Neural cell (in vitro differentiated cells): ENCODE results near the gene YPEL2. TPM values are rescaled to one million over a fixed set of nuclear protein-coding genes. Genes with fewer than 3 reads are reported as not detected.

Experiments
- H2AFZ ChIP-seq: fragments of 200-600, 300-800 bp; sonication (generic), shearing (Covaris generic); 2 replicates; pipeline ENCODE4 v1.6.0; 2014; ENCODE audit warnings: low read depth, mild to moderate bottlenecking, antibody characterized with exemption, low read length, moderate library complexity
- H3F3A ChIP-seq: fragments of 200-600 bp; shearing (Covaris generic); 2 replicates; pipeline ENCODE4 v1.6.1; 2016; ENCODE audit warnings: mild to moderate bottlenecking, moderate library complexity, mixed read lengths, antibody characterized with exemption, low read length; ENCODE audit not compliant: insufficient read depth, poor library complexity, severe bottlenecking
- H3K27ac ChIP-seq: fragments of 200-600, 300-800 bp; sonication (generic), shearing (Covaris generic); 2 replicates; pipeline ENCODE4 v1.5.1; 2014; ENCODE audit warnings: mild to moderate bottlenecking, low read length, moderate library complexity
- H3K27me3 ChIP-seq: fragments of 300-800, 200-600 bp; sonication (generic), shearing (Covaris generic); 2 replicates; pipeline ENCODE4 v1.6.0; 2014; ENCODE audit warnings: mild to moderate bottlenecking, low read depth, low read length, moderate library complexity; ENCODE audit not compliant: insufficient read depth
- H3K36me3 ChIP-seq: fragments of 300-800, 200-600 bp; sonication (generic), shearing (Covaris generic); 2 replicates; pipeline ENCODE4 v1.5.1; 2014; ENCODE audit warnings: mild to moderate bottlenecking, antibody characterized with exemption, low read length, moderate library complexity; ENCODE audit not compliant: insufficient read depth
- H3K4me2 ChIP-seq: fragments of 300-800, 200-600 bp; sonication (generic), shearing (Covaris generic); 2 replicates; pipeline ENCODE4 v1.6.0; 2014; ENCODE audit warnings: mild to moderate bottlenecking, low read length
- H3K4me3 ChIP-seq: fragments of 300-800, 200-600 bp; sonication (generic), shearing (Covaris generic); 2 replicates; pipeline ENCODE4 v1.5.1; 2014; ENCODE audit warnings: mild to moderate bottlenecking, low read length, moderate library complexity
- H3K79me2 ChIP-seq: fragments of 200-600 bp; shearing (Covaris generic); replicated peaks from 2 replicates; pipeline ENCODE4 v1.6.0; 2014; ENCODE audit warnings: mild to moderate bottlenecking, low read length, moderate library complexity; ENCODE audit not compliant: insufficient read depth
- H3K9ac ChIP-seq: fragments of 300-800, 200-600 bp; sonication (generic), shearing (Covaris generic); 2 replicates; pipeline ENCODE4 v1.6.1; 2016; ENCODE audit warnings: mild to moderate bottlenecking, low read length, mixed read lengths
- H3K9me2 ChIP-seq: fragments of 200-600 bp; shearing (Covaris generic); 2 replicates; pipeline ENCODE4 v1.6.1; 2016; ENCODE audit warnings: mild to moderate bottlenecking, low read length, mixed read lengths; ENCODE audit not compliant: insufficient read depth
- H3K9me3 ChIP-seq: fragments of 200-600, 300-800 bp; sonication (generic), shearing (Covaris generic); 2 replicates; pipeline ENCODE4 v1.6.1; 2016; ENCODE audit warnings: mild to moderate bottlenecking, mixed run types, low read length, moderate library complexity, mixed read lengths
- H4K20me1 ChIP-seq: fragments of 200-600 bp; shearing (Covaris generic); 2 replicates; pipeline ENCODE4 v1.6.1; 2016; ENCODE audit warnings: mild to moderate bottlenecking, mixed run types; ENCODE audit not compliant: insufficient read depth
- EP300 ChIP-seq: fragments of 450-650 bp; conservative IDR thresholded peaks from 2 replicates; pipeline ENCODE4 v1.6.1; 2014; ENCODE audit warnings: antibody characterized with exemption, mild to moderate bottlenecking, moderate library complexity; ENCODE audit not compliant: poor library complexity, severe bottlenecking
- EZH2 ChIP-seq: fragments of 200-600, 300-800 bp; shearing (Covaris generic), sonication (generic); IDR thresholded peaks from 2 replicates; pipeline ENCODE4 v1.6.1; 2014; ENCODE audit warnings: antibody characterized with exemption, low read length, borderline replicate concordance, mild to moderate bottlenecking; ENCODE audit not compliant: insufficient read depth, poor library complexity, severe bottlenecking
- MXI1 ChIP-seq: fragments of 450-650 bp; conservative IDR thresholded peaks from 2 replicates; pipeline ENCODE4 v1.6.1; 2014; ENCODE audit warnings: antibody characterized with exemption, mild to moderate bottlenecking; ENCODE audit not compliant: poor library complexity, severe bottlenecking
- POLR2AphosphoS5 ChIP-seq: IDR thresholded peaks from 2 replicates; pipeline ENCODE4 v1.6.1; 2012
- RAD21 ChIP-seq: fragments of 450-650 bp; conservative IDR thresholded peaks from 2 replicates; pipeline ENCODE4 v1.6.1; 2014; ENCODE audit warnings: antibody characterized with exemption, mild to moderate bottlenecking, moderate library complexity
- SMC3 ChIP-seq: fragments of 450-650 bp; conservative IDR thresholded peaks from 2 replicates; pipeline ENCODE4 v1.6.1; 2014; ENCODE audit warnings: antibody characterized with exemption, mild to moderate bottlenecking, moderate library complexity; ENCODE audit not compliant: poor library complexity
- TAF1 ChIP-seq: IDR thresholded peaks from 2 replicates; pipeline ENCODE4 v1.6.1; 2012; ENCODE audit warnings: low read depth
- polyA plus RNA-seq: library from polyadenylated mRNA; depleted of rRNA; stranded (reverse); fragments of >200 nt; gene quantifications from 2 replicates; pipeline ENCODE4 v1.2.3, GENCODE V29; 2014
- TF ChIP-seq, protein P1 (sequence below): IDR thresholded peaks from 2 replicates; pipeline ENCODE4 v1.6.1; 2012; ENCODE audit warnings: borderline replicate concordance
- TF ChIP-seq, protein P2 (sequence below): fragments of 450-650 bp; IDR thresholded peaks from 2 replicates; pipeline ENCODE4 v1.5.1; 2014; ENCODE audit warnings: antibody characterized with exemption, mild to moderate bottlenecking, moderate library complexity; ENCODE audit not compliant: poor library complexity, severe bottlenecking

The YPEL2 gene
- polyA plus RNA-seq, 1 donor from 2014 or later: 17.0 TPM

DNA sequence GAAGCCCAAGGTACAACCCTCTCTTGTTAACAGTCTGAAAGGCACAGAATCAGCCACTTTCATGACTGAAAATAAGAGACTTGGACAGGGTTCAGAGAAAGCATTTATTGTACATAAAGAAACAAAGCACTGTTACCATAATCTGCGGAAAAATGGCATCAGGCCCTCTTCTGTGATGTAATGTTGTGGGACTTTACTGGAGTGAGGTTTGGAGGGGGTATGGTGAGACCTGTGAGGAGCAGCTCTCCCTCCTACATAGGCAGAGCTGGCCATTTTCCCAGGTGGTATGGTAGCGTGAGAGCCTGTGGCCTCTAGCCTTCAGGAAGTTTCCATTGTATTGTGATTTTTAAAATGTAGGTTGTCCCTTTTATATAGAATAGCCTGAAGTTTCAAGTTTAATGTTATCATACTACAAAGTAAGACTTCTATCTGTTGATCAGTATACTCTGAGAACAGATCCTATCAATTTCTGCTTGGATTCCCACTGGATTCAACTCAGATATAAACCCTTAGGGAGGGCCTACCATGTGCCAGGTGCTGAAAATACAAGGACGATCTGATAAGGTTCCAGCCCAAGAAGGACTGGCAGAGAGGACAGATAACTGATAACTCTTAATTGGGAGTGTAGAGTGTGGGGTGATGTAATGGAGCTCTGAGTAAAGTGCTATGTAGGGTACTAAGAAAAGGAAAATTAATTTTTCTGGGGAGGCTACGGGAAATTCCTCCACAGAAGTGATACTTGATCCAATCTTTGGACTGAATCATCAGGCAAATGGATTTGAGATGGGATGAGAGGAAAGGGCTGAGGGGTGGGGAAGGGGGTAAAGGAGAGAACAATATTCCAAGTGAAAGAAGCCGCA, 4.1 kb upstream of the YPEL2 start:
- Histone ChIP-seq H4K20me1 (no peaks in the 10 kb centered on the region), H3K9ac (no peak overlapping the region), H3K9me3 (no peaks in the 10 kb centered on the region), H2AFZ (no peak overlapping the region), H3K27ac (no peak overlapping the region), H3K36me3 (no peaks in the 10 kb centered on the region), H3K9me2 (no peaks in the 10 kb centered on the region), H3K79me2 (no peaks in the 10 kb centered on the region), H3K27me3 (no peaks in the 10 kb centered on the region), H3K4me2 (no peak overlapping the region), H3K4me3 (no peak overlapping the region), H3F3A (no peaks in the 10 kb centered on the region)
- TF ChIP-seq EP300 (no peak), POLR2AphosphoS5 (no peak), MXI1 (no peak), EZH2 (no peak), TAF1 (no peak), SMC3 (no peak), RAD21 (no peak)
- TF ChIP-seq, protein P1, sequence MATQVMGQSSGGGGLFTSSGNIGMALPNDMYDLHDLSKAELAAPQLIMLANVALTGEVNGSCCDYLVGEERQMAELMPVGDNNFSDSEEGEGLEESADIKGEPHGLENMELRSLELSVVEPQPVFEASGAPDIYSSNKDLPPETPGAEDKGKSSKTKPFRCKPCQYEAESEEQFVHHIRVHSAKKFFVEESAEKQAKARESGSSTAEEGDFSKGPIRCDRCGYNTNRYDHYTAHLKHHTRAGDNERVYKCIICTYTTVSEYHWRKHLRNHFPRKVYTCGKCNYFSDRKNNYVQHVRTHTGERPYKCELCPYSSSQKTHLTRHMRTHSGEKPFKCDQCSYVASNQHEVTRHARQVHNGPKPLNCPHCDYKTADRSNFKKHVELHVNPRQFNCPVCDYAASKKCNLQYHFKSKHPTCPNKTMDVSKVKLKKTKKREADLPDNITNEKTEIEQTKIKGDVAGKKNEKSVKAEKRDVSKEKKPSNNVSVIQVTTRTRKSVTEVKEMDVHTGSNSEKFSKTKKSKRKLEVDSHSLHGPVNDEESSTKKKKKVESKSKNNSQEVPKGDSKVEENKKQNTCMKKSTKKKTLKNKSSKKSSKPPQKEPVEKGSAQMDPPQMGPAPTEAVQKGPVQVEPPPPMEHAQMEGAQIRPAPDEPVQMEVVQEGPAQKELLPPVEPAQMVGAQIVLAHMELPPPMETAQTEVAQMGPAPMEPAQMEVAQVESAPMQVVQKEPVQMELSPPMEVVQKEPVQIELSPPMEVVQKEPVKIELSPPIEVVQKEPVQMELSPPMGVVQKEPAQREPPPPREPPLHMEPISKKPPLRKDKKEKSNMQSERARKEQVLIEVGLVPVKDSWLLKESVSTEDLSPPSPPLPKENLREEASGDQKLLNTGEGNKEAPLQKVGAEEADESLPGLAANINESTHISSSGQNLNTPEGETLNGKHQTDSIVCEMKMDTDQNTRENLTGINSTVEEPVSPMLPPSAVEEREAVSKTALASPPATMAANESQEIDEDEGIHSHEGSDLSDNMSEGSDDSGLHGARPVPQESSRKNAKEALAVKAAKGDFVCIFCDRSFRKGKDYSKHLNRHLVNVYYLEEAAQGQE: no peak
- TF ChIP-seq, protein P2, sequence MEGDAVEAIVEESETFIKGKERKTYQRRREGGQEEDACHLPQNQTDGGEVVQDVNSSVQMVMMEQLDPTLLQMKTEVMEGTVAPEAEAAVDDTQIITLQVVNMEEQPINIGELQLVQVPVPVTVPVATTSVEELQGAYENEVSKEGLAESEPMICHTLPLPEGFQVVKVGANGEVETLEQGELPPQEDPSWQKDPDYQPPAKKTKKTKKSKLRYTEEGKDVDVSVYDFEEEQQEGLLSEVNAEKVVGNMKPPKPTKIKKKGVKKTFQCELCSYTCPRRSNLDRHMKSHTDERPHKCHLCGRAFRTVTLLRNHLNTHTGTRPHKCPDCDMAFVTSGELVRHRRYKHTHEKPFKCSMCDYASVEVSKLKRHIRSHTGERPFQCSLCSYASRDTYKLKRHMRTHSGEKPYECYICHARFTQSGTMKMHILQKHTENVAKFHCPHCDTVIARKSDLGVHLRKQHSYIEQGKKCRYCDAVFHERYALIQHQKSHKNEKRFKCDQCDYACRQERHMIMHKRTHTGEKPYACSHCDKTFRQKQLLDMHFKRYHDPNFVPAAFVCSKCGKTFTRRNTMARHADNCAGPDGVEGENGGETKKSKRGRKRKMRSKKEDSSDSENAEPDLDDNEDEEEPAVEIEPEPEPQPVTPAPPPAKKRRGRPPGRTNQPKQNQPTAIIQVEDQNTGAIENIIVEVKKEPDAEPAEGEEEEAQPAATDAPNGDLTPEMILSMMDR: no peak

DNA sequence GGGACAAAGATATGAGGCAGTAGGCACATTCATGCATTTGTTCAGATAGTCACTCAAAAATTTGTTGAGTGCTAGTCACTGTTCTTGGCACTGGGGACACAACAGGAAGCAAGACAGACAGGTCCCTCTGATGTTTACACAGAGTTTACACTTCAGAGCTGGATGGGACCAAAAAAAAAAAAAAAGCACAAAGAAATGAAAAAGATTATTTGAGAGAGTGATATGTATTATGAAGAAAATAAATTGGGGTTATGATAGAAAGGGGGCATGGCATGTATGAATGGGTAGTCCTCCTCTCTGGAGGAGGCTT, 3.5 kb upstream of the YPEL2 start:
- H3K9me3 ChIP-seq: no peaks in the 10 kb centered on the region
- H2AFZ ChIP-seq: no peak overlapping the region
- H3K27ac ChIP-seq: no peak overlapping the region
- H3K4me3 ChIP-seq: no peak overlapping the region
- H3K4me2 ChIP-seq: no peak overlapping the region
- H3K79me2 ChIP-seq: no peaks in the 10 kb centered on the region
- H3K9ac ChIP-seq: no peak overlapping the region
- H3K9me2 ChIP-seq: no peaks in the 10 kb centered on the region
- TF ChIP-seq, protein P1: no peak
- no peak for TF ChIP-seq POLR2AphosphoS5
- TF ChIP-seq RAD21: no peak
- no peak for TF ChIP-seq EP300
- TF ChIP-seq EZH2: no peak
- no peak for TF ChIP-seq TAF1
- no peak for TF ChIP-seq SMC3
- no peak for TF ChIP-seq MXI1
- no peaks in the 10 kb centered on the region for H3F3A ChIP-seq
- H3K36me3 ChIP-seq: no peaks in the 10 kb centered on the region
- H4K20me1 ChIP-seq: no peaks in the 10 kb centered on the region
- H3K27me3 ChIP-seq: no peaks in the 10 kb centered on the region
